Activated T-cell treated with anti-CD3 and anti-CD28 coated beads, Interleukin-2, amount 50 U/mL, for 1 hour (primary cell): ENCODE data around the gene VWF.

Experiments
- DNase-seq: peaks from one replicate; pipeline ENCODE4 v3.0.0-alpha.2; 2020

The VWF gene

GRCh38 chr12:5971194-5971850 is 153.1 kb downstream of the VWF start:
- DNase-seq = no peak

GRCh38 chr12:5969974-5970690 is 154.3 kb downstream of the VWF start:
- no peak for DNase-seq

- no peak for DNase-seq
Measured at GRCh38 chr12:5969156-5969973, 155.1 kb downstream of the VWF start.

- no peak for DNase-seq
Measured at GRCh38 chr12:5967645-5968415, 156.6 kb downstream of the VWF start.

GRCh38 chr12:5966486-5967095 is 157.9 kb downstream of the VWF start:
- DNase-seq = no peak

- DNase-seq = peak; percentile 47
Measured at GRCh38 chr12:5965950-5966383, 158.5 kb downstream of the VWF start.

GRCh38 chr12:5964913-5965900 is 159.3 kb downstream of the VWF start:
- DNase-seq = no peak

GRCh38 chr12:5963515-5963914 is 161.0 kb downstream of the VWF start:
- DNase-seq = no peak

- DNase-seq = no peak
Measured at GRCh38 chr12:5960783-5961182, 163.7 kb downstream of the VWF start.

GRCh38 chr12:5956987-5957386 is 167.5 kb downstream of the VWF start:
- DNase-seq = no peak

GRCh38 chr12:5954661-5955060 is 169.8 kb downstream of the VWF start:
- no peak for DNase-seq

- no peak for DNase-seq
Measured at GRCh38 chr12:5953835-5954586, 170.5 kb downstream of the VWF start.

GRCh38 chr12:5952031-5952430 is 172.4 kb downstream of the VWF start:
- DNase-seq = no peak

GRCh38 chr12:5948696-5949095 is 175.8 kb downstream of the VWF start:
- no peak for DNase-seq

- no peak for DNase-seq
Measured at GRCh38 chr12:5947006-5947405, 177.5 kb downstream of the VWF start.

GRCh38 chr12:5946388-5946787 is 178.1 kb downstream of the VWF start:
- no peak for DNase-seq

- no peak for DNase-seq
Measured at GRCh38 chr12:5945071-5946008, 179.1 kb downstream of the VWF start, which contains the start of gene ANO2. TSS of gene ANO2 (minus strand) at chr12:5945259. CDS start at chr12:5945217, 42 bp downstream.

GRCh38 chr12:5944688-5945070 is 179.8 kb downstream of the VWF start:
- no peak for DNase-seq

GRCh38 chr12:5944053-5944452 is 180.4 kb downstream of the VWF start:
- DNase-seq = no peak
